DMS153 treated with DMSO at 0.1 percent for 48 hours (cell line): ENCODE measurements around the gene MCEMP1.

Experiments
- DNase-seq: peaks from one replicate; lab custom pipeline; 2025; ENCODE audit not compliant: unreplicated experiment; lab: John Stamatoyannopoulos, UW

The MCEMP1 gene

DNA sequence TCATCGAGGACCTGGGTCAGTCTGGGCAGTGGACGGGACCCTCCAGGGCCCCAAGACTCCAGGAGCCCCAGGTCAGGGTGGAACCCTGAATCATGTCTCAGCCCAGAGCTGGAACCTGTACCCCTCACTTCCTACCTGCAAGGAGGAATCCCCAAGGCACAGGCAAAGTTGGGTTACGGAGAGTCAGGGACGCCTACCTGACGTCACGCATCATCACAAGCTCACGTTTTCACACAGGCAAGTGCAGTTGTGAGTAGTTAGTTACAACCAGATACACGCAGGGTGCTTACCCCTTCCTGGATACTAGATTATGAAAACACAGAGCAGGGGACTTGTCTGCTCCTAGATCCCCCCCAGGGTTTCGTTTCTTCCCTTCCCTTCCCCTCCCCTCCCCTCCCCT is 6.1 kb upstream of the MCEMP1 start:
- DNase-seq, result no peak

DNA sequence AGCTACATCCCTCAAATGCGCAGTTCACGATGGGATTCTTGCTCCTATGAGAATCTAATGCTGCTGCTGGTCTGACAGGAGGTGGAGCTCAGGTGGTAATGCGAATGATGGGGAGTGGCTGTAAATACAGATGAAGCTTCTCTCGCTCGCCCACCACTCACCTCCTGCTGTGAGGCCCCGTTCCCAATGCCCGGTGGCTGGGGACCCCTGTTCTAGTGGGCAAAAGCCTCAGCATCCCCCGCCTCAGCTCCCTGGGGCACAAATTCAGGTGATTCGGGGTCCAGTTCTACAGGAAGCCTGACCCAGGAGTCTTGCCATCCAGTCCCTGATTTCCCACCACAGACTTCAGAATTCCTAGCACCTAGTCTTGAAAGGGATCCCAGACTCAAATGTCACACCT is 4.4 kb upstream of the MCEMP1 start:
- DNase-seq, result no peak

DNA sequence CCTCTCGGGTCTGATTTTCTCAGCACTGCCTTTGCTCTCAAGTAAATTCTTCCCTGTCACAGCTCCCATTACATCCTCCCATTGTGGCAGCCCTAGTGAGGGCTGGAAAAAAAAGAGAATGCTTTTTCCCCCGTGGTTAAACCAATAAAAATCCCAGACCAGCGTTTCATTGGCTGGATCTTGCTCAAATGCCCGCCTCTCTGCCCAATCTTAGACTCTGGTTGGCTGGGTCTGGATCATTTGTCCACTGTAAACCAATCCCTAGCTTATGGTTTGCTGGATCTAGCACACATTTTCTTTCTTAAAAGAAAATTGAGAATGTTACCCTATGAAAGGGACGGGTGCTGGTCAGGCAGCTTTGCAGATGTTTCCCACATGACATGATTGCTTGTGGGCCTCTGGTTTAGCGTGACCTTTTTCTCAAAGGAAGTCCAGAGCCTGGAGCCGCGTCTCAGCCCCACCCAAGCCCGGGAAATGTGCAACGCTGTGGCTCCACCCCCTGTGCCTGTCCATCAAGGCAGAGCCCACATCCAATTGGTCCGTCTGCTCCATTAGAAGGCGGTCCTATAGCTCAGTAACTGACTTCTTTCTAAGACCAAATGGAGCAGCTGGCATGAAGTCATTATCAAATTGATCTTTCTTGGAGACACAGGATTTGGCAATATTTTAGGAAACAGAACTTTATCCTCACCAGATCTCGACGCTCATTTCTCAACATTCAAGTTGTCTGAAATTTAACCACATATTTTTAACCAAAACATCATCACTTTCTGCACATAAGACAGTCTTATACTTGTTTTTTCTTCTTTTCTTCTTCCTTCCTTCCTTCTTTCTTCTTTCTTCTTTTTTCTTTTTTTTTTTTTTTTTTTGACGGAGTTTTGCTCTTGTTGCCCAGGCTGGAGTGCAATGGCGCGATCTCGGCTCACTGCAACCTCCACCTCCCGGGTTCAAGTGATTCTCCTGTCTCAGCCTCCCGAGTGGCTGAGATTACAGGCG is 2.6 kb upstream of the MCEMP1 start:
- DNase-seq, result no peak

DNA sequence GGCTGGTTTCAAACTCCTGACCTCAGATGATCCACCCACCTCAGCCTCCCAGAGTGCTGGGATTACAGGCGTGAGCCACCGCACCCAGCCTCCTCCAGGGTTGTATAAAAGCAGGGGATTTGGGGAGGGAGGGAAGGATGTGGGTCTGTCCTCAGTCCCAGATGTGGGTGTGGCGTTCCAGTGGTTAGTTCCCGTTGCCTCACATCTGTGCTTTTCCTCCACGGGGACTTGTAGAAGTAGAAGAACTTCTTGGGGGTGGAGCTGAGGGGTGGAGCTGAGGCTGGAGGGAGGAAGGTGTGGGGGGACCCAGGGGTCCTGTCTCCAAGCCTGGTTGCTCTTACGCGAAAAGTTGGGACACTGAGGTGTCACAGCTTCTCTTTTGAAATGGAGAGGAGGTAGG is 514 bp upstream of the MCEMP1 start:
- DNase-seq, result no peak

DNA sequence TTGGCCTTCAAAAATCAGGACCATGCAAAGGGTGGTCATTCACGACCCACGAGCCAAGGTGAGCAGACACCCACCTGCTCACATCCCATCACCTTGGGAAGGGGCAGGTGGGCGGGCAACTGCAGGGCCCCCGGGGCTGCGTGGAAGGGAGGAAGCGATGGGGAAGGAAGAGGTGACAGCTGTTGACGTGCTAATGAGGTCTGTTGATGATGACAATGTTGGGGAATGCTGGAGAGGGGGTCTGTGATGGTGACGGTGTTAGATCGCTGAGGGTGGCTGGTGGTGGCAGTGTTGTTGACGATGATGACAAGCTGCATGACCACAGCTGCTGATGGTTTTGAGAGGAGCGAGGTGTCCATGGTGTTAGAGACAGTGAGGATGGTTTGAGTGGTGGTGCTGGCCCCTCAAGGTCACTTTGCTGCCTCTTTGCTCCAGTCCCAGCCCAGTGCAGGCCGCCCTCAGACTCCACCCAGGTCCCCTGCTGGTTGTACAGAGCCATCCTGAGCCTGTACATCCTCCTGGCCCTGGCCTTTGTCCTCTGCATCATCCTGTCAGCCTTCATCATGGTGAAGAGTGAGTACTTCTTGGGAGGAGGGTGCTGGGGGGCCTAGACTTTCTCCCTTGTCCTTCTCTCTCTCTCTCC is 900 bp downstream of the MCEMP1 start:
- no peak for DNase-seq

DNA sequence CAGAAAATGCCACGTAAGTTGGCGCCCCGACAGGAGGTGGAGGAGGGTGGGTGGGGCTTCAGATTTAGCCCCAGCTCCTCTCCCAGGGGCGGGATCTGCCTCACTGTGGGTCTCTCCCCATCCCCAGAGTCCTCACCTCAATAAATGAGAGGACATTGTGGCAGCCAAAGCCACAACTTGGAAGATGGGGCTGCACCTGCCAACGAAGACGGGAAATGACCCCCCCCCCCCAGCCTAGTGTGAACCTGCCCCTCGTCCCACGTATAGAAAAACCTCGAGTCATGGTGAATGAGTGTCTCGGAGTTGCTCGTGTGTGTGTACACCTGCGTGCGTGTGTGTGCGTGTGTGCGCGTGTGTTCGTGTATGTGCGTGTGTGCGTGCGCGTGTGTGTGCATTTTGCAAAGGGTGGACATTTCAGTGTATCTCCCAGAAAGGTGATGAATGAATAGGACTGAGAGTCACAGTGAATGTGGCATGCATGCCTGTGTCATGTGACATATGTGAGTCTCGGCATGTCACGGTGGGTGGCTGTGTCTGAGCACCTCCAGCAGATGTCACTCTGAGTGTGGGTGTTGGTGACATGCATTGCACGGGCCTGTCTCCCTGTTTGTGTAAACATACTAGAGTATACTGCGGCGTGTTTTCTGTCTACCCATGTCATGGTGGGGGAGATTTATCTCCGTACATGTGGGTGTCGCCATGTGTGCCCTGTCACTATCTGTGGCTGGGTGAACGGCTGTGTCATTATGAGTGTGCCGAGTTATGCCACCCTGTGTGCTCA is 2.3 kb downstream of the MCEMP1 start:
- DNase-seq, result peak; percentile 46

DNA sequence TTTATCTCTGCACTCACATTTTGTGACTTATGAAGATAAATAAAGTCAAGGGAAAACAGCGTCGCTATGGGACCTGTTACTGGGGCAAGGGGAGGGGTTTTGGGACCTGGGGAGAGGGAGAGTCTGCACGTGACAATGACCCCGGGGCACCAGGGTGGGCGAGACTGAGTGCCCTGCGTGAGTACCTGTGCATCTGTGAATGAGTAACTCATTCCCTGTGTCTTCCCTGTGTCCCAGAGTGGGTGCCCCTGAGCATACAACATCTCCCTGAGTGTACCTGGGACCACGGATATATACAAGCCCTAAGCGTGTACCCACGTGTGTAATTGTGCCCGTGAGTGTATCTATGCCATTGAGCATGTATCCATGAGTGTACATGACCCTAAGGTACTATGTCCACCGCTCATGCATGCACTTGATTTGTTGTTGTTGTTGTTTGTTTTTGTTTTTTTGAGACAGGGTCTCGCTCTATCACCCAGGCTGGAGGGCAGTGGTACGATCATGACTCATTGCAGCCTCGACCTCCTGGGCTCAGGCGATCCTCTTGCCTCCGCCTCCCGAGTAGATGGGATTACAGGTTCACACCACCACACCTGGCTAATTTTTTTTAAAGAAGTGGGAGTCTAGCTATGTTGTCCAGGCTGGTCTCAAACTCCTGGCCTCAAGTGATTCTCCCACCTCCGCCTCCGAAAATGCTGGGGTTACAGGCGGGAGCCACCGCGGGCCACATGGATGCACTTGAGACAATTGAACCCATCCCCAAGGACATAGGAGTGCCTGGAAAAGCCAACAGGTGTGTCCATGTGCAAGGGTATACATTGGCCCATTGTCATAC is 3.1 kb downstream of the MCEMP1 start:
- DNase-seq, result no peak

DNA sequence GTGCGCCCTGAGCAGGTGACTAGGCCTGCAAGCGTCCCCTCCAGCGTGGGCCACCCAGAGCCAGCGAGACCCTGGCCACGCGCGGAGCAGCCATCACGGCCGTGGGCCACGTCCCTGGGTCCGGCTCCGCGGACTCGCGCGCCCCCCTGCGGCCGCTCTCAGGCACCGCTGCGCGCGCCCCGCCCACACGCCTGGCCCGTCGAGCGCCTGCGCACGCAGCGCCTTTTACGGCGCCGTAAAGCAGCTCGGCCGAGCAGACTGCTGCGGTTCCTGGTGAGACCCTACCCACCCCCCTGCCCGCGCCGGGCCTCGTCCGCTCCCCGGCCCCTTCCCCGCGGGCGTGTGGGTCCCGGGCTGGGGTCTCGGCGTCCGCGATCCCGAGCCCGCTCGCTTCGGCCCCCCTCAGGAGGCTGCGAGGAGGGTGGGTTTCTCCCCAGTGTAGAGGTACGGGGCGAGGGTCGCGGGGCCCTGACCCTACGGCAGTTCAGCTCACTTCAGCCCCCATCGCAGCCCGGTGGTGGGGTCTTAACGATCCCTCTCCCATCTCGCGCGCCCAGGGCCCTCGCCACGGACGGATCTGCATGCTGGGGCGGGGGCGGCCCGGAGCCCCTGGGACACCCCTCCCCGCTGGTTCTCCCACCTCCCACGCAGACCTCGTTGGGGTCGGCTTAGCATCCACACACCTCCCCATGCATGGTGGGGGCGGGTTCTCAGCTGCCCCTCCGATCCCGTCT is 3.9 kb downstream of the MCEMP1 start, which contains the start of gene TRAPPC5:
TRAPPC5 (plus strand) TSS at position 228 of the 734 bp plus-strand sequence. CDS start 1,421 bp downstream, outside the sequence.
- peak; percentile 40 for DNase-seq

DNA sequence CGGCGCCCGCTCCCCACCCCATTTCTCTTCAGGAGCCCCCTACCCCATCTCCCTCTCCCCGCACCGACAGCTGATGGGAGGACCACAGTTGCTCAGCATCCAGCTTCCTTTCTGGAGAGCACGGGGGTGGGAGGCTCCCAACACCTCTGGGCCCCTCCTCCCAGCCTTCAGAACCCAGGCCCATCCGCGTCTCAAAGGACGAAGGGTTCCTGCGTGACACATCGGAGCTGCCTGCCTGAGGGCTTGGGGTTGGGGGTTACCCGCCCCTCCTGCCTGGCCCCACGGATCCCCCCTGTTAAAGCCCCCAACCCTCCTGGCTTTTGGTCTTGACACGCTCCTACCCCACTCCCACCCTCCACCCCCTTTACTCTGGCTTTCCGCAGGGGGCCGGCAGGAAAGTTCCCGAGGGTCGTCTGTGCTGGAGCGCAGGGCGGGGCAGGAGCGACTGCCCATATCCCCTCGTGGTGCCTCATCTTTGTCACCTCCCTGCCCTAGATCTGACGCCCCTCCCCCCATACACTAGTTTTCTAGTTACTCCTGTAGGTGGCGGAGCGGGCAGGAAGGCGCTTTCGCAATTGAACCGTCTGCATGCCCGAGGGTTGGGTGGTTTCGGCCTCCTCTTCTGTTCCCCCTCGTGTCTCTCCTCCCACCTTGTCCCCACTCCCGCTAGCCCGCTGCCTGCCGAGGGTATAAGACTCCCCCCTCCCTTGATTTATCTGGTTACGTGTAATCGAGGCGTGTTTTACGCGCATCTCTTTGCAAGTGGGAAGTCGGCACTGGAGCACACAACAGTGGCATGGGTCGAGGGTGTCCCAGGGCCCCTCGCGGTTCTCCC is 4.7 kb downstream of the MCEMP1 start:
- no peak for DNase-seq

DNA sequence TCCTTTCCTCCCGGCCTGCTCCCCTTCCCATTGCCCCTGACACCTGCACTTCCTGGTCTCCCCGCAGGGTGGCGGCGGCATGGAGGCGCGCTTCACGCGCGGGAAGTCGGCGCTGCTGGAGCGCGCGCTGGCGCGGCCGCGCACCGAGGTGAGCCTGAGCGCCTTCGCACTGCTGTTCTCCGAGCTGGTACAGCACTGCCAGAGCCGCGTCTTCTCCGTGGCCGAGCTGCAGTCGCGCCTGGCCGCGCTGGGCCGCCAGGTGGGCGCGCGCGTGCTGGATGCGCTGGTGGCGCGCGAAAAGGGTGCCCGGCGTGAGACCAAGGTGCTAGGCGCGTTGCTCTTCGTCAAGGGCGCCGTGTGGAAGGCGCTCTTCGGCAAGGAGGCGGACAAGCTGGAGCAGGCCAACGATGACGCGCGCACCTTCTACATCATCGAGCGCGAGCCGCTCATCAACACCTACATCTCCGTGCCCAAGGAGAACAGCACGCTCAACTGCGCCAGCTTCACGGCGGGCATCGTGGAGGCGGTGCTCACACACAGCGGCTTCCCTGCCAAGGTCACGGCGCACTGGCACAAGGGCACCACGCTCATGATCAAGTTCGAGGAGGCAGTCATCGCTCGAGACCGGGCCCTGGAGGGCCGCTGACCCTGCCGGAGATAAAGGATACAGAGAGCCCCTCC is 5.4 kb downstream of the MCEMP1 start:
- DNase-seq, result no peak

DNA sequence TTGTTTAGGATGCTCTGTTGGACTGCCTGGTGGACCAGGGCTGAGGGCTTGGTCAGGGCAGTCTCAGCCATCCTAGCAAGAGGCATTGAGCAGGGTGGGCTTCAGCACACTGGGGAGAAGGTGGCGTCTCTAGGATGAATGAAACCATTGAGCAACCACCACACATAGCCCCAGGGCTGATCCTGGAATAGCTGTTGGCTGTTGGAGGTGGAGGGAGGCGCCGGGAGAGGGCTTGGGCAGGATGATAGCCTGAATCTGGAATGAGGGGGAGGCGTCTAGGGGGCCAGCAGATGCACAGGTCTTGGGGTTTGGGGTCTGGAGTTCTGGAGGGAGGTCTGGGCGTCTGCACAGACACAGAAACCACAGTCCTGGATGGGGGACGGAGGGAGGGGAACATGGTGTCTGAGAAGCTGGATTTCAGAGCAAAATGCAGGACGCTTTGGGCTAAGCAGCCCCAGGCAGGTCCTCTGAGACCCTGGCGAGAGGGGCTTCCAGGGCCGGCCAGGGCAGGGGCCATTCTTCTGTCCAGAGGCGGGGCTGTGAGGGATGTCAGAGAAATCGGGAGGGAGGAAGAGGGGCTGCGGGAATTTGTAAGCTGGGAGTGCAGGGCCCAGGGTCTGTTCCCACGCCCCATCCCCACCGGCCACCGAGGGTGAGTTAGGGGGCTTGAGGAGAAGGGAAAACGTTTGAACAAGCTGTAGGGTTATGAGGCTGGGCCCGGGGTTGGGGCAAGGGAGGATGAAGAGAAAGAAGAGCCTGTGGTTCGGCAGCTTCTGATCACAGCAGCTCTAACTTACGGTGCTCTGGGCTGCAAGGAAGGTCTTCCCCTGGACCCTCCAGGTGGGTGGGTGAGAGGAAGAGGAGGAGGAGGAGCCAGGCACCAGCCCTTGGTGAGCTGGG is 8.9 kb downstream of the MCEMP1 start:
- DNase-seq, result no peak

DNA sequence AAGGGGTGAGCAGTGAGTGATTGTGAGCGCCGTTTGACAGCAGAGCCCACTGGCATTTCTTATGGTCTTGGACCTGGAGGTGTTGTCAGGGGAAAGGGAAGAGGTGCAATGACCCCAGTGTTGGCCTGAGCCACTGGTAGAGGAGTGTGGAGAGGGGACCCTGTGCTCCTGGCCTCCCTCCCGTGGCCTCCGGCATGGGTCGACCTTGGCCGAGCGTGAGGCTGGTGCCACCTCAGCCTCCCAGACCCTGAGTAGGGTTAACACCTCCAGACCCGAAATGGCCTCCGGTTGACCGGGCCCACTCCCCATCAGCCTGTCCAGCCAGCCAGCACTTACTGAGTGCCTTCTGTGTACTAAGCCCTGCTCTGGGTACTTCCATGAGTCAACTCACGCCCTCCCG is 10.3 kb downstream of the MCEMP1 start:
- no peak for DNase-seq

DNA sequence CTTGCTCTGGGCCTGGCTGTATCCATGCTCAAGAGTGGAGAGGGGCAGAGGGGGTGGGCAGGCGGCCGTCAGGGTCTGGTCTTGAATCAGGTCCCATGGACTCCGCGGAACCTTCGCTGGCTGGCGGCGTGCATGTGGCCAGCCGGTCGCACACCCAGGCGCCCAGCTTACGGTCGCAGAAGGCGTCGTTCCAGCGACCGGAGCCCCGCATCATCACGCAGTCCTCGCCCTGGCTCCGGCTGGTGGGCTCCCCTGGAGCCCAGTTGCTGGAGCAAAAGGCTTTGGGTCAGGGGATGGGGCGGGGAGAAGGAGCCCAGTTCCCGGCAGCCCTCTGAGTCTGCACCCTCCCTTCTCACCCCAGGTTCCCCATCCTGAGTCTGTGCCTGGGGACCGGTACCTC is 12.3 kb downstream of the MCEMP1 start:
- DNase-seq, result no peak

DNA sequence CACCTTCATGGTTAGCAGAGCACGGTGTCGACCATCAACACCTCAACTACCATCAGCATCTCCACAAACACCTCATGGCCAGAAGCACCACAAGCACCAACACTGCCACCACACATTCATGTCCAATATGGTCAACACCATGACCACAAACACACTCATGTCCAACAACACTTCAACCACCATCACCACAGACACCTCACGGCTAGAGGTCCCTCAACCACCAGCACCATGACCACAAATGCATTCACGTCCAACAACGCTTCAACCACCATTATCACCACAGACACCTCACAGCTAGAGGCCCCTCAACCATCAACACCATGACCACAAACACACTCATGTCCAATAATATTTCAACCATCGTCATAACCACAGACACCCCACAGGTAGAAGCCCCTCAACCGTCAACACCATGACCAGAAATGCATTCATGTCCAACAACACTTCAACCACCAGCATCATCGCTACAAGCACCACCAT is 13.9 kb downstream of the MCEMP1 start:
- no peak for DNase-seq

DNA sequence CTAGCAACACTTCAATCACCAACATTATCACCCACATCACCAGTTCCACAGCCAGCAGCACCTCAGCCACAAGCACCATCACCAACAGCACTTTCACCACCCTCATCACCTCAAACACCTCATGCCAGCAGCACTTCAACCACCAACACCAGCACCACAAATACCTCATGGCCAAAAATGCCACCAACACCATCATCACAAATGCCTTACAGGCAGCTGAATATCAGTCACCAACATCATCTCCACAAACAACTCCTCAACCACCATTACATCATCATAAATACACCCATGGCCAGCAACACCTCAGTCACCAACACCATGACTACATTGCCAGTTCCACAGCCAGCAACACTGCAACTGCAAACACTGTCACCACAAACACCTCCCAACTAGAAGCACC is 14.6 kb downstream of the MCEMP1 start:
- DNase-seq, result no peak

DNA sequence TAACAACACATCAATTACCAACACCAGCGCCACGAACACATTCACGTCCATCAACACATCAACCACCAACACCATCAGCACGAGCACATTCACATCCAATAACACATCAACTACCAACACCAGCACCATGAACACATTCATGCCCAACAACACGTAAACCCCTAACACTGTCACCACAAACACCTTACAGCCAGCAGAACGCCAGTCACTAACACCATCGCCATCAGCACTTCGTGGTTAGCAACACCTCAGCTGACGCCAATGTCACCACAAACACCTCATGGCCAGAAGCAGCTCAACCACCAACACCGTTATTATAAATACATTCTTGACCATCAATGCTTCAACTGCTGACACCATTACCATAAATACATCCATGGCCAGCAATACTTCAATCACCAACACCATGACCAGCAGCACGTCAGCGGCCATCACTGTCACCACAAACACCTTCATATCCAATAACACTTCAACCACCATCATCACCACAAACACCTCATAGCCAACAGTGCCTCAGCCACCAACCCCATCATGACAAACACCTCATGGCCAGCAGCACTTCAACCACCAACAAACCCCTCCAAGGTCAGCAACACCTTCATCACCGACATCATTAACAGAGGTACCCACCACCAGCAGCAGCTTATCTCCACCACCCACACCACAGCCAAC is 15.7 kb downstream of the MCEMP1 start:
- DNase-seq, result no peak

DNA sequence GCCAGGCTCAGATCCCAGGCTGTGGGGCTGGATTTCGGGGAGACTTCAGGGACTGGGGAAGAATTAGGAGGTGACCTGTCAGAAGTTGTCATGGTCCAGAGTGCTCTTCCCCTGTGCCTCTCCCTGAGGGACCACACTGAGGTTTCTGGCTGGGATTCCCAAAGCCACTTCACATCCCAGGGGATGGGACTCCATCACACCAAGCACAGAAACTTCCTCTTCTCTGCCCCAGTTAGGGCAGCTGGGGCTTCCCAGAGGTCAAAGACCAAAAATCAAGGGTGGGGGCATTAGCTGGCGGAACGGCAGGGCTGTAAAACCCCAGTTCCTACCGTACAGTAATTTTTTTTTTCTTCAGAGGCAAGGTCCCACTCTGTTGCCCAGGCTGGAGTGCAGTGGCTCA is 17.6 kb downstream of the MCEMP1 start:
- DNase-seq, result no peak
